Fibroblast of lung (primary cell): ENCODE measurements around the gene LGALSL. TPM values are rescaled to one million over a fixed set of nuclear protein-coding genes. Genes with fewer than 3 reads are reported as not detected.
"Not testable (repeated sequence)": the region's sequence is repeated elsewhere in the genome, so short reads cannot be mapped to it uniquely, and the experiment has no call there.

ENCODE experiments used
- DNase-seq, 2 donors: peaks; one replicate each; pipeline versions ENCODE4 v3.0.0 to v3.0.0-alpha.2; 2010; ENCODE audit warnings: low read depth in 2 of 2
- H2AFZ ChIP-seq: 2 replicates; pipeline ENCODE4 v1.5.1; 2012; ENCODE audit warnings: low read length, control low read depth, inconsistent platforms
- H3K27ac ChIP-seq: 2 replicates; pipeline ENCODE4 v1.5.1; 2011; ENCODE audit warnings: low read length, control low read depth; ENCODE audit not compliant: insufficient read depth
- H3K27me3 ChIP-seq: 2 replicates; pipeline ENCODE4 v1.5.1; 2011; ENCODE audit warnings: mild to moderate bottlenecking, low read length; ENCODE audit not compliant: control insufficient read depth, insufficient read depth
- H3K36me3 ChIP-seq: 2 replicates; pipeline ENCODE4 v1.5.1; 2011; ENCODE audit warnings: low read length; ENCODE audit not compliant: control insufficient read depth, insufficient read depth
- H3K4me1 ChIP-seq: 2 replicates; pipeline ENCODE4 v1.5.1; 2011; ENCODE audit warnings: low read length; ENCODE audit not compliant: control insufficient read depth, insufficient read depth; ENCODE audit errors: extremely low read depth
- H3K4me2 ChIP-seq: 2 replicates; pipeline ENCODE4 v1.5.1; 2011; ENCODE audit warnings: low read length, control low read depth; ENCODE audit not compliant: insufficient read depth; ENCODE audit errors: extremely low read depth
- H3K4me3 ChIP-seq, 4 experiments: fragments of 200-600 bp in 1 of 4; sonication (generic) in 1 of 4; replicated peaks in 1 of 4; 2 replicates each; pipeline ENCODE4 v1.5.1; 2011 to 2016; ENCODE audit warnings: low read length in 4 of 4, low read depth in 3 of 4, mild to moderate bottlenecking in 3 of 4, control low read depth in 2 of 4, inconsistent platforms in 1 of 4, mixed read lengths in 1 of 4; ENCODE audit not compliant: insufficient read depth in 1 of 4; ENCODE audit errors: control extremely low read depth in 1 of 4
- H3K79me2 ChIP-seq: 2 replicates; pipeline ENCODE4 v1.5.1; 2012; ENCODE audit warnings: mild to moderate bottlenecking, low read length, inconsistent platforms; ENCODE audit not compliant: control insufficient read depth, insufficient read depth
- H3K9ac ChIP-seq: 2 replicates; pipeline ENCODE4 v1.5.1; 2011; ENCODE audit warnings: mild to moderate bottlenecking, low read length, control low read depth; ENCODE audit not compliant: insufficient read depth
- H3K9me3 ChIP-seq: 2 replicates; pipeline ENCODE4 v1.5.1; 2012; ENCODE audit warnings: low read depth, low read length; ENCODE audit not compliant: control insufficient read depth, insufficient read depth
- H4K20me1 ChIP-seq: 2 replicates; pipeline ENCODE4 v1.5.1; 2011; ENCODE audit warnings: low read length; ENCODE audit not compliant: control insufficient read depth, insufficient read depth; ENCODE audit errors: extremely low read depth
- EZH2 ChIP-seq: IDR thresholded peaks from 2 replicates; pipeline ENCODE4 v1.5.1; 2012; ENCODE audit warnings: low read length, control low read depth, mild to moderate bottlenecking; ENCODE audit errors: missing control alignments
- polyA plus RNA-seq, 2 donors: library from polyadenylated mRNA; depleted of rRNA in 1 of 2; stranded (reverse) in 1 of 2; unstranded in 1 of 2; fragments of >200 nt; gene quantifications; 2 replicates each; pipeline ENCODE4 v1.2.1, GENCODE V29; 2011 to 2012; ENCODE audit warnings: missing spikeins in 1 of 2
- total RNA-seq: library from RNA; depleted of rRNA; stranded (reverse); fragments of >200 nt; gene quantifications from 2 replicates; pipeline ENCODE4 v1.2.1, GENCODE V29; 2014
- TF ChIP-seq, protein P1 (sequence below), 2 donors: IDR thresholded peaks in 1 of 2; conservative IDR thresholded peaks in 1 of 2; 1 replicate in 1 of 2; 2 replicates in 1 of 2; pipeline ENCODE4 v1.5.1; 2011 to 2012; ENCODE audit warnings: low read length in 2 of 2, control low read depth in 1 of 2, inconsistent platforms in 1 of 2, low read depth in 1 of 2, mild to moderate bottlenecking in 1 of 2

The LGALSL gene
- total and polyA plus RNA-seq, 2 donors (not counting 1 experiment from before 2014, with no cell fraction given): 3.1 to 5.7 TPM

DNA sequence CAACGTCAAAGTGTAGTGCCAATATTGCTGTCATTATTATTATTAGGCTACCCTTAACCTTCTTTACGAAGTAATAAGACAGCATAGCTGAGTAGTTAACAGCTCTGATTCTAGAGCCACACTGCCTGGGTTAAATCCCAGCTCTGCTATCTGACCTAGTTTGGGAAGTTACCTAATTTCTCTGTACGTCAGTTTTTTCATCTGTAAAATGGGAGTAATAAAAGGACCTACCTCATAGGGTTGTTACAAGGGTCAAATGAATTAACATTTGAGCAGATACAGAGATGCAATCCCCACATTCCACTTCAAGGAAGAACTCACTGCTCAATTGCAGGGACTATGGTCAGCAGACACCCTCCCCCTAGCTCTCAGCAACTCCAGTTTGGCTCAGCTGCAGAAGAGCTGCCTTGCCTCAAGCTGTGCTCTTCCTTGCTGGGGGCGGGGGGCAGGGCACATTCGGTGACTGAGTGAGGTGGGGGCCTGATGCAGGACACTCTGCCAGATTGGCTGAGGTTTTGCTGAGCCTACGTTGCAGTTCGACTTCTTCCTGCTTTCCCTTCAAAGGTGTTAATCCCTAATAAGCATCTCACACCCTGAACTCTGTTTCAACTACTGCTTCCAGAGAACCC is 11.0 kb upstream of the LGALSL start:
- Histone ChIP-seq H3K27me3 (peaks cover 10% of the 10 kb centered on the region), H2AFZ (no peak overlapping the region), H3K36me3 (no peaks in the 10 kb centered on the region), H4K20me1 (no peaks in the 10 kb centered on the region), H3K9ac (no peak overlapping the region), H3K27ac (no peak overlapping the region), H3K4me1 (no peaks in the 10 kb centered on the region), H3K4me3 (no peak overlapping the region), H3K79me2 (no peaks in the 10 kb centered on the region), H3K4me2 (no peak overlapping the region), H3K9me3 (no peaks in the 10 kb centered on the region)
- no peak for DNase-seq
- TF ChIP-seq EZH2: no peak
- TF ChIP-seq, protein P1, sequence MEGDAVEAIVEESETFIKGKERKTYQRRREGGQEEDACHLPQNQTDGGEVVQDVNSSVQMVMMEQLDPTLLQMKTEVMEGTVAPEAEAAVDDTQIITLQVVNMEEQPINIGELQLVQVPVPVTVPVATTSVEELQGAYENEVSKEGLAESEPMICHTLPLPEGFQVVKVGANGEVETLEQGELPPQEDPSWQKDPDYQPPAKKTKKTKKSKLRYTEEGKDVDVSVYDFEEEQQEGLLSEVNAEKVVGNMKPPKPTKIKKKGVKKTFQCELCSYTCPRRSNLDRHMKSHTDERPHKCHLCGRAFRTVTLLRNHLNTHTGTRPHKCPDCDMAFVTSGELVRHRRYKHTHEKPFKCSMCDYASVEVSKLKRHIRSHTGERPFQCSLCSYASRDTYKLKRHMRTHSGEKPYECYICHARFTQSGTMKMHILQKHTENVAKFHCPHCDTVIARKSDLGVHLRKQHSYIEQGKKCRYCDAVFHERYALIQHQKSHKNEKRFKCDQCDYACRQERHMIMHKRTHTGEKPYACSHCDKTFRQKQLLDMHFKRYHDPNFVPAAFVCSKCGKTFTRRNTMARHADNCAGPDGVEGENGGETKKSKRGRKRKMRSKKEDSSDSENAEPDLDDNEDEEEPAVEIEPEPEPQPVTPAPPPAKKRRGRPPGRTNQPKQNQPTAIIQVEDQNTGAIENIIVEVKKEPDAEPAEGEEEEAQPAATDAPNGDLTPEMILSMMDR (conservative IDR thresholded peaks at IDR 0.05 in 1 of 2, IDR thresholded peaks at IDR 0.05 in 1 of 2; ENCODE audit: low read depth in 1 of 2, low read length in 2 of 2): no peak

GRCh38 chr2:64445970-64446369 is 8.0 kb upstream of the LGALSL start:
- not testable (repeated sequence) for H3K27me3 ChIP-seq, H3K27ac ChIP-seq, H4K20me1 ChIP-seq, H3K4me1 ChIP-seq, H3K9me3 ChIP-seq, H3K4me2 ChIP-seq, DNase-seq, H3K9ac ChIP-seq, H2AFZ ChIP-seq, H3K36me3 ChIP-seq, H3K79me2 ChIP-seq, H3K4me3 ChIP-seq

- no peak overlapping the region for H3K9ac ChIP-seq
- no peak overlapping the region for H3K27ac ChIP-seq
- no peaks in the 10 kb centered on the region for H3K36me3 ChIP-seq
- no peaks in the 10 kb centered on the region for H3K79me2 ChIP-seq
- no peaks in the 10 kb centered on the region for H3K9me3 ChIP-seq
- no peak overlapping the region for H3K4me3 ChIP-seq
- no peaks in the 10 kb centered on the region for H4K20me1 ChIP-seq
- H3K27me3 ChIP-seq: peaks cover 2% of the 10 kb centered on the region
- TF ChIP-seq, protein P1 (conservative IDR thresholded peaks at IDR 0.05 in 1 of 2, IDR thresholded peaks at IDR 0.05 in 1 of 2; ENCODE audit: low read depth in 1 of 2, low read length in 2 of 2): no peak
- no peak for TF ChIP-seq EZH2
- peak in 1 of 2 donors; percentile 54 for DNase-seq
- H3K4me1 ChIP-seq: no peaks in the 10 kb centered on the region
- no peak overlapping the region for H3K4me2 ChIP-seq
- H2AFZ ChIP-seq: no peak overlapping the region
Measured at GRCh38 chr2:64447317-64448040, 6.5 kb upstream of the LGALSL start.
